Activated CD4-positive, alpha-beta memory T cell treated with anti-CD3 and anti-CD28 coated beads, Interleukin-2, amount 10 ng/mL, durations not matched to agents 7 days and 5 days (primary cell): ENCODE results near the gene AASS. TPM values are rescaled to one million over a fixed set of nuclear protein-coding genes. Genes with fewer than 3 reads are reported as not detected.

Source experiments
- CTCF ChIA-PET: fragments of 350-600 bp; sonication (Branson Sonifier 250); formaldehyde crosslinking; loops from one replicate; lab custom pipeline; 2021; ENCODE audit warnings: antibody characterized with exemption, inconsistent platforms; lab: Charles Lee
- POLR2A ChIA-PET: fragments of 350-600 bp; sonication (Branson Sonifier 250); formaldehyde crosslinking; loops from one replicate; lab custom pipeline; 2021; ENCODE audit warnings: antibody characterized with exemption; lab: Charles Lee
- DNase-seq: peaks from one replicate; pipeline ENCODE4 v3.0.0-alpha.2; 2020
- H3K27ac Mint-ChIP-seq: one replicate; pipeline ENCODE4 v1.8.0; 2021; ENCODE audit warnings: mild to moderate bottlenecking, mixed read lengths
- H3K27me3 Mint-ChIP-seq: one replicate; pipeline ENCODE4 v1.8.0; 2021; ENCODE audit warnings: mixed read lengths
- H3K36me3 Mint-ChIP-seq: one replicate; pipeline ENCODE4 v1.8.0; 2021; ENCODE audit warnings: low read depth, mixed read lengths
- H3K4me1 Mint-ChIP-seq: one replicate; pipeline ENCODE4 v1.8.0; 2021; ENCODE audit warnings: mixed read lengths
- H3K4me3 Mint-ChIP-seq: one replicate; pipeline ENCODE4 v1.8.0; 2021; ENCODE audit warnings: mild to moderate bottlenecking, mixed read lengths
- H3K9me3 Mint-ChIP-seq: one replicate; pipeline ENCODE4 v1.8.0; 2021; ENCODE audit warnings: mixed read lengths
- total RNA-seq, 2 experiments: library from RNA; stranded (reverse); gene quantifications; one replicate each; pipeline ENCODE4 v1.2.3, GENCODE V29; 2021

AASS gene
- total RNA-seq, 2 experiments from 2014 or later, result 0.81 to 0.93 TPM

GRCh38 chr7:122092964-122093797 lies 50.9 kb downstream of the AASS start:
- ChIA-PET CTCF (interaction anchor here (0.7 to 1.4 kb wide), 5 partner anchors 10 to 440 kb away, joined by 3 to 5 read pairs (median 4); partner anchors contain the start of gene AASS), POLR2A (no interaction called here)
- no peak overlapping the region for H3K4me3 Mint-ChIP-seq
- peak; percentile 56 for DNase-seq
- H3K9me3 Mint-ChIP-seq, result no peaks in the 10 kb centered on the region
- H3K27ac Mint-ChIP-seq, result no peak overlapping the region
- no peaks in the 10 kb centered on the region for H3K27me3 Mint-ChIP-seq
- H3K36me3 Mint-ChIP-seq, result no peaks in the 10 kb centered on the region
- H3K4me1 Mint-ChIP-seq, result no peaks in the 10 kb centered on the region

GRCh38 chr7:122082670-122083069 lies 61.4 kb downstream of the AASS start:
- Mint-ChIP-seq H3K4me1 (no peaks in the 10 kb centered on the region), H3K4me3 (no peak overlapping the region), H3K27me3 (no peaks in the 10 kb centered on the region), H3K36me3 (no peaks in the 10 kb centered on the region), H3K27ac (no peak overlapping the region), H3K9me3 (no peaks in the 10 kb centered on the region)
- no peak for DNase-seq
- CTCF ChIA-PET, result no interaction called here
- POLR2A ChIA-PET, result no interaction called here

- no peaks in the 10 kb centered on the region for H3K36me3 Mint-ChIP-seq
- CTCF ChIA-PET, result no interaction called here
- H3K4me1 Mint-ChIP-seq, result no peaks in the 10 kb centered on the region
- POLR2A ChIA-PET, result no interaction called here
- H3K27me3 Mint-ChIP-seq, result no peaks in the 10 kb centered on the region
- H3K9me3 Mint-ChIP-seq, result no peaks in the 10 kb centered on the region
- no peak overlapping the region for H3K4me3 Mint-ChIP-seq
- H3K27ac Mint-ChIP-seq, result no peak overlapping the region
- DNase-seq, result no peak
Measured at GRCh38 chr7:122082160-122082559, 61.9 kb downstream of the AASS start.

GRCh38 chr7:122073635-122074034 lies 70.4 kb downstream of the AASS start:
- Mint-ChIP-seq H3K27me3 (no peaks in the 10 kb centered on the region), H3K9me3 (no peaks in the 10 kb centered on the region), H3K27ac (no peak overlapping the region)

GRCh38 chr7:122072924-122073599 lies 71.0 kb downstream of the AASS start:
- H3K27ac Mint-ChIP-seq, result no peak overlapping the region
- no peaks in the 10 kb centered on the region for H3K36me3 Mint-ChIP-seq
- POLR2A ChIA-PET, result no interaction called here
- no peak overlapping the region for H3K4me3 Mint-ChIP-seq
- no peaks in the 10 kb centered on the region for H3K4me1 Mint-ChIP-seq
- no peak for DNase-seq
- CTCF ChIA-PET, result no interaction called here
- no peaks in the 10 kb centered on the region for H3K27me3 Mint-ChIP-seq
- H3K9me3 Mint-ChIP-seq, result no peaks in the 10 kb centered on the region

More at GRCh38 chr7:122073635-122074034, 70.4 kb downstream of the AASS start:
- ChIA-PET POLR2A (no interaction called here), CTCF (no interaction called here)
- no peak for DNase-seq
- Mint-ChIP-seq H3K4me1 (no peaks in the 10 kb centered on the region), H3K4me3 (no peak overlapping the region), H3K36me3 (no peaks in the 10 kb centered on the region)

- CTCF ChIA-PET, result no interaction called here
- no peak for DNase-seq
- Mint-ChIP-seq H3K27me3 (no peaks in the 10 kb centered on the region), H3K9me3 (no peaks in the 10 kb centered on the region), H3K27ac (no peak overlapping the region), H3K4me3 (no peak overlapping the region), H3K4me1 (no peaks in the 10 kb centered on the region), H3K36me3 (no peaks in the 10 kb centered on the region)
- POLR2A ChIA-PET, result no interaction called here
Measured at GRCh38 chr7:122072272-122072671, 71.8 kb downstream of the AASS start.

- no peaks in the 10 kb centered on the region for H3K27me3 Mint-ChIP-seq
- H3K27ac Mint-ChIP-seq, result no peak overlapping the region
- H3K4me1 Mint-ChIP-seq, result no peaks in the 10 kb centered on the region
- H3K9me3 Mint-ChIP-seq, result no peaks in the 10 kb centered on the region
- ChIA-PET POLR2A (no interaction called here), CTCF (no interaction called here)
- DNase-seq, result no peak
- H3K4me3 Mint-ChIP-seq, result no peak overlapping the region
- H3K36me3 Mint-ChIP-seq, result no peaks in the 10 kb centered on the region
Measured at GRCh38 chr7:122070834-122071233, 73.2 kb downstream of the AASS start.

- ChIA-PET CTCF (no interaction called here), POLR2A (no interaction called here)
- DNase-seq, result no peak
- Mint-ChIP-seq H3K27ac (no peak overlapping the region), H3K9me3 (no peaks in the 10 kb centered on the region), H3K4me3 (no peak overlapping the region), H3K27me3 (no peaks in the 10 kb centered on the region), H3K4me1 (no peaks in the 10 kb centered on the region), H3K36me3 (no peaks in the 10 kb centered on the region)
Measured at GRCh38 chr7:122070062-122070461, 74.0 kb downstream of the AASS start.

- no peak overlapping the region for H3K4me3 Mint-ChIP-seq
- CTCF ChIA-PET, result no interaction called here
- POLR2A ChIA-PET, result no interaction called here
- H3K36me3 Mint-ChIP-seq, result no peaks in the 10 kb centered on the region
- H3K9me3 Mint-ChIP-seq, result no peaks in the 10 kb centered on the region
- no peak for DNase-seq
- no peaks in the 10 kb centered on the region for H3K27me3 Mint-ChIP-seq
- H3K27ac Mint-ChIP-seq, result no peak overlapping the region
- no peaks in the 10 kb centered on the region for H3K4me1 Mint-ChIP-seq
Measured at GRCh38 chr7:122068999-122069398, 75.0 kb downstream of the AASS start.

- ChIA-PET POLR2A (no interaction called here), CTCF (no interaction called here)
- Mint-ChIP-seq H3K4me1 (no peaks in the 10 kb centered on the region), H3K27me3 (no peaks in the 10 kb centered on the region), H3K27ac (no peak overlapping the region), H3K36me3 (no peaks in the 10 kb centered on the region), H3K4me3 (no peak overlapping the region), H3K9me3 (no peaks in the 10 kb centered on the region)
- DNase-seq, result no peak
Measured at GRCh38 chr7:122068046-122068445, 76.0 kb downstream of the AASS start.

GRCh38 chr7:122067077-122067476 lies 77.0 kb downstream of the AASS start:
- DNase-seq, result no peak
- CTCF ChIA-PET, result no interaction called here
- Mint-ChIP-seq H3K9me3 (no peaks in the 10 kb centered on the region), H3K4me3 (no peak overlapping the region), H3K27ac (no peak overlapping the region), H3K4me1 (no peaks in the 10 kb centered on the region), H3K27me3 (no peaks in the 10 kb centered on the region), H3K36me3 (no peaks in the 10 kb centered on the region)
- POLR2A ChIA-PET, result no interaction called here

GRCh38 chr7:122064971-122065370 lies 79.1 kb downstream of the AASS start:
- Mint-ChIP-seq H3K27ac (no peak overlapping the region), H3K27me3 (no peaks in the 10 kb centered on the region), H3K9me3 (no peaks in the 10 kb centered on the region), H3K4me1 (no peaks in the 10 kb centered on the region), H3K36me3 (no peaks in the 10 kb centered on the region), H3K4me3 (no peak overlapping the region)
- no peak for DNase-seq
- ChIA-PET POLR2A (no interaction called here), CTCF (no interaction called here)

- H3K27me3 Mint-ChIP-seq, result no peaks in the 10 kb centered on the region
- no peaks in the 10 kb centered on the region for H3K9me3 Mint-ChIP-seq
- ChIA-PET CTCF (no interaction called here), POLR2A (no interaction called here)
- H3K27ac Mint-ChIP-seq, result no peak overlapping the region
- H3K36me3 Mint-ChIP-seq, result no peaks in the 10 kb centered on the region
- DNase-seq, result no peak
- no peaks in the 10 kb centered on the region for H3K4me1 Mint-ChIP-seq
- H3K4me3 Mint-ChIP-seq, result no peak overlapping the region
Measured at GRCh38 chr7:122063146-122063545, 80.9 kb downstream of the AASS start.

- H3K4me3 Mint-ChIP-seq, result no peak overlapping the region
- H3K4me1 Mint-ChIP-seq, result no peaks in the 10 kb centered on the region
- DNase-seq, result no peak
- no peaks in the 10 kb centered on the region for H3K9me3 Mint-ChIP-seq
- H3K27ac Mint-ChIP-seq, result no peak overlapping the region
- no peaks in the 10 kb centered on the region for H3K36me3 Mint-ChIP-seq
- H3K27me3 Mint-ChIP-seq, result no peaks in the 10 kb centered on the region
- CTCF ChIA-PET, result no interaction called here
- POLR2A ChIA-PET, result no interaction called here
Measured at GRCh38 chr7:122059542-122059941, 84.5 kb downstream of the AASS start.
